ENCODE results near the gene CAMKV. TPM values are rescaled to one million over a fixed set of nuclear protein-coding genes. Genes with fewer than 3 reads are reported as not detected.

Gene CAMKV
- polyA plus RNA-seq, 3 donors from 2014 or later = not detected

Other genes with a start within 250 kb of the CAMKV start
- 100 to 1,000 TPM in 2 of 3 donors, 10 to 100 TPM in 1; 88.0 to 130 (median 121) TPM for gene APEH, start 195.6 kb downstream of the CAMKV start, polyA plus RNA-seq
- 1 to 10 TPM in 1 of 3 donors, under 1 TPM in 1, not detected in 1; 0.19 to 1.3 TPM for gene MST1, start 180.4 kb downstream of the CAMKV start, polyA plus RNA-seq
- 10 to 100 TPM in 2 of 3 donors, 1 to 10 TPM in 1; 2.6 to 27.1 (median 11.8) TPM for gene RNF123, start 180.3 kb downstream of the CAMKV start, polyA plus RNA-seq
- 1 to 10 TPM in 2 of 3 donors, not detected in 1; 1.5 to 1.7 TPM for gene AMIGO3, start 150.2 kb downstream of the CAMKV start, polyA plus RNA-seq
- 10 to 100 TPM; 13.5 to 35.2 (median 32.5) TPM for gene GMPPB, start 146.0 kb downstream of the CAMKV start, polyA plus RNA-seq
- gene IP6K1, start 83.4 kb downstream of the CAMKV start, polyA plus RNA-seq = 10 to 100 TPM; 18.2 to 43.6 (median 23.7) TPM
- gene CDHR4, start 70.0 kb downstream of the CAMKV start, polyA plus RNA-seq = not detected
- gene INKA1, start 66.6 kb downstream of the CAMKV start, polyA plus RNA-seq = 1 to 10 TPM in 1 of 3 donors, not detected in 2; 1.2 TPM
- gene UBA7, start 56.0 kb downstream of the CAMKV start, polyA plus RNA-seq = 10 to 100 TPM; 28.5 to 72.6 (median 54.7) TPM
- gene TRAIP, start 13.3 kb downstream of the CAMKV start, polyA plus RNA-seq = 1 to 10 TPM in 2 of 3 donors, not detected in 1; 1.4 to 1.5 TPM
- 1 to 10 TPM in 1 of 3 donors, under 1 TPM in 1, not detected in 1; 0.68 to 1.1 TPM for gene MST1R, start 34.0 kb upstream of the CAMKV start, polyA plus RNA-seq
- 10 to 100 TPM; 11.5 to 24.0 (median 12.1) TPM for gene MON1A, start 59.9 kb upstream of the CAMKV start, polyA plus RNA-seq
- gene RBM6, start 70.2 kb upstream of the CAMKV start, polyA plus RNA-seq = 10 to 100 TPM in 2 of 3 donors, 1 to 10 TPM in 1; 7.5 to 39.7 (median 19.2) TPM
- gene RBM5, start 219.0 kb upstream of the CAMKV start, polyA plus RNA-seq = 10 to 100 TPM; 15.5 to 40.7 (median 21.4) TPM

Data from immature natural killer cell (primary cell).